Measurements from ENCODE around the gene CGN.

CGN gene

GRCh38 chr1:151512326-151512725 is 1.1 kb downstream of the CGN start:
- Histone ChIP-seq H2BK15ac (ENCODE audit: low read depth, poor library complexity, severe bottlenecking) (no peak overlapping the region), H3K4me3 (ENCODE audit: insufficient read depth in 1 of 2, low read depth in 1 of 2, low read length in 2 of 2) (no peak overlapping the region), H2BK120ac (ENCODE audit: low read depth, low read length) (no peak overlapping the region), H2AK5ac (ENCODE audit: low read length, severe bottlenecking) (no peak overlapping the region), H3K9me3 (ENCODE audit: control insufficient read depth, low read length) (no peaks in the 10 kb centered on the region), H3K27ac (ENCODE audit: low read length, poor library complexity, severe bottlenecking) (no peak overlapping the region), H4K8ac (ENCODE audit: low read length) (no peak overlapping the region), H3K14ac (ENCODE audit: low read length in 2 of 2) (no peak overlapping the region), H4K91ac (ENCODE audit: low read length) (no peak overlapping the region), H3K9ac (ENCODE audit: low read length) (no peak overlapping the region), H3K4ac (ENCODE audit: low read depth in 1 of 2, low read length in 2 of 2) (no peak overlapping the region), H3K79me1 (replicated peaks; ENCODE audit: low read length, poor library complexity, severe bottlenecking) (no peaks in the 10 kb centered on the region), H2BK12ac (ENCODE audit: low read length in 2 of 2) (no peak overlapping the region), H3K4me2 (ENCODE audit: low read length, poor library complexity, severe bottlenecking) (no peak overlapping the region), H2AFZ (ENCODE audit: low read depth, low read length) (no peak overlapping the region), H3K36me3 (ENCODE audit: control insufficient read depth in 1 of 2, insufficient read depth in 2 of 2, low read depth in 1 of 2, low read length in 2 of 2) (no peaks in the 10 kb centered on the region), H2BK5ac (ENCODE audit: low read depth, low read length, poor library complexity, severe bottlenecking) (no peak overlapping the region), H3K18ac (ENCODE audit: low read depth in 1 of 2, low read length in 2 of 2) (no peak overlapping the region), H3K23ac (ENCODE audit: low read length in 2 of 2) (no peak overlapping the region), H3K4me1 (ENCODE audit: control insufficient read depth, insufficient read depth, low read depth, low read length) (peaks cover 26% of the 10 kb centered on the region), H3K27me3 (ENCODE audit: control insufficient read depth in 1 of 2, insufficient read depth in 1 of 2, low read length in 2 of 2) (peaks cover 11 to 66% of the 10 kb centered on the region in 2 experiments)
- 51% methylated on average over 4 of the region's 4 CpGs for WGBS
- DNase-seq, result no peak

- Histone ChIP-seq H3K9ac (ENCODE audit: low read length) (no peak overlapping the region), H2AK5ac (ENCODE audit: low read length, severe bottlenecking) (peak overlapping the region; percentile 40), H4K8ac (ENCODE audit: low read length) (no peak overlapping the region), H3K79me1 (replicated peaks; ENCODE audit: low read length, poor library complexity, severe bottlenecking) (no peaks in the 10 kb centered on the region), H3K27ac (ENCODE audit: low read length, poor library complexity, severe bottlenecking) (no peak overlapping the region), H3K4me1 (ENCODE audit: control insufficient read depth, insufficient read depth, low read depth, low read length) (peaks cover 26% of the 10 kb centered on the region), H2BK120ac (ENCODE audit: low read depth, low read length) (no peak overlapping the region), H3K4me3 (ENCODE audit: insufficient read depth in 1 of 2, low read depth in 1 of 2, low read length in 2 of 2) (no peak overlapping the region), H2AFZ (ENCODE audit: low read depth, low read length) (no peak overlapping the region), H3K18ac (ENCODE audit: low read depth in 1 of 2, low read length in 2 of 2) (no peak overlapping the region), H2BK12ac (ENCODE audit: low read length in 2 of 2) (no peak overlapping the region), H2BK5ac (ENCODE audit: low read depth, low read length, poor library complexity, severe bottlenecking) (no peak overlapping the region), H3K14ac (ENCODE audit: low read length in 2 of 2) (no peak overlapping the region), H4K91ac (ENCODE audit: low read length) (no peak overlapping the region), H3K36me3 (ENCODE audit: control insufficient read depth in 1 of 2, insufficient read depth in 2 of 2, low read depth in 1 of 2, low read length in 2 of 2) (no peaks in the 10 kb centered on the region), H3K4ac (ENCODE audit: low read depth in 1 of 2, low read length in 2 of 2) (no peak overlapping the region), H3K27me3 (ENCODE audit: control insufficient read depth in 1 of 2, insufficient read depth in 1 of 2, low read length in 2 of 2) (peaks cover 11 to 65% of the 10 kb centered on the region in 2 experiments), H3K9me3 (ENCODE audit: control insufficient read depth, low read length) (no peaks in the 10 kb centered on the region), H3K23ac (ENCODE audit: low read length in 2 of 2) (no peak overlapping the region), H2BK15ac (ENCODE audit: low read depth, poor library complexity, severe bottlenecking) (no peak overlapping the region), H3K4me2 (ENCODE audit: low read length, poor library complexity, severe bottlenecking) (no peak overlapping the region)
- DNase-seq, result no peak
- WGBS, result 27% methylated on average over 8 of the region's 8 CpGs
Measured at GRCh38 chr1:151512801-151513625, 1.8 kb downstream of the CGN start.

DNA sequence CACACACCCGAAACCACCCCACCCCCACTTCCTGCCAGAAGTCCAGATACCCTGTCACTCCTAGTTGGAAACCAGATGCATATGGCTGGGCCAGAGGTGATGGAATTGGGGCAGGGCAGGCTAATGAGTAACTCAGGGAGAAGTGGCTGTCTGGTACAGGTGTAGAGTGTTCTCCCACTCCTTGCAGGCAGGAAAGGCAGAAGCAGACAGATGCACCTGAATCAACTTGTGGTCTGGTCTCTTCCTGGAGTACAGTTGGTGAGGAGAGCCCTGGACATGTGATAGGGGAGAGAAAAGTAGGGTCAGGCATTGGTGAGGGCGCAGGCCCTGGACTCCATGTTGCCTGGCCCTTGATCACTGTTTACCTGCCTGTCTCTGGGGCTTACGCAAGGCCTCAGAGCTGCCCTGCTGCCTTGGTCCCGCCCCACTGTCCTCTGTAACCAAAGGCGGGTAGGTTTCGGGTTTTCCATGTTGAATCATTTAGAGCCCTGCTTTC is 2.5 kb downstream of the CGN start:
- Histone ChIP-seq H3K4me1 (ENCODE audit: control insufficient read depth, insufficient read depth, low read depth, low read length) (peaks cover 26% of the 10 kb centered on the region), H3K27me3 (ENCODE audit: control insufficient read depth in 1 of 2, insufficient read depth in 1 of 2, low read length in 2 of 2) (peaks cover 11 to 65% of the 10 kb centered on the region in 2 experiments), H3K23ac (ENCODE audit: low read length in 2 of 2) (no peak overlapping the region), H3K4me2 (ENCODE audit: low read length, poor library complexity, severe bottlenecking) (no peak overlapping the region), H2BK120ac (ENCODE audit: low read depth, low read length) (no peak overlapping the region), H3K79me1 (replicated peaks; ENCODE audit: low read length, poor library complexity, severe bottlenecking) (no peaks in the 10 kb centered on the region), H3K4ac (ENCODE audit: low read depth in 1 of 2, low read length in 2 of 2) (no peak overlapping the region), H4K91ac (ENCODE audit: low read length) (no peak overlapping the region), H2BK12ac (ENCODE audit: low read length in 2 of 2) (no peak overlapping the region), H3K9me3 (ENCODE audit: control insufficient read depth, low read length) (no peaks in the 10 kb centered on the region), H2BK15ac (ENCODE audit: low read depth, poor library complexity, severe bottlenecking) (no peak overlapping the region), H3K4me3 (ENCODE audit: insufficient read depth in 1 of 2, low read depth in 1 of 2, low read length in 2 of 2) (no peak overlapping the region), H3K36me3 (ENCODE audit: control insufficient read depth in 1 of 2, insufficient read depth in 2 of 2, low read depth in 1 of 2, low read length in 2 of 2) (no peaks in the 10 kb centered on the region), H2AFZ (ENCODE audit: low read depth, low read length) (no peak overlapping the region), H3K9ac (ENCODE audit: low read length) (no peak overlapping the region), H3K27ac (ENCODE audit: low read length, poor library complexity, severe bottlenecking) (no peak overlapping the region), H2AK5ac (ENCODE audit: low read length, severe bottlenecking) (no peak overlapping the region), H4K8ac (ENCODE audit: low read length) (no peak overlapping the region), H3K18ac (ENCODE audit: low read depth in 1 of 2, low read length in 2 of 2) (no peak overlapping the region), H2BK5ac (ENCODE audit: low read depth, low read length, poor library complexity, severe bottlenecking) (no peak overlapping the region), H3K14ac (ENCODE audit: low read length in 2 of 2) (no peak overlapping the region)
- WGBS, result 77% methylated on average over 5 of the region's 6 CpGs
- DNase-seq, result no peak

DNA sequence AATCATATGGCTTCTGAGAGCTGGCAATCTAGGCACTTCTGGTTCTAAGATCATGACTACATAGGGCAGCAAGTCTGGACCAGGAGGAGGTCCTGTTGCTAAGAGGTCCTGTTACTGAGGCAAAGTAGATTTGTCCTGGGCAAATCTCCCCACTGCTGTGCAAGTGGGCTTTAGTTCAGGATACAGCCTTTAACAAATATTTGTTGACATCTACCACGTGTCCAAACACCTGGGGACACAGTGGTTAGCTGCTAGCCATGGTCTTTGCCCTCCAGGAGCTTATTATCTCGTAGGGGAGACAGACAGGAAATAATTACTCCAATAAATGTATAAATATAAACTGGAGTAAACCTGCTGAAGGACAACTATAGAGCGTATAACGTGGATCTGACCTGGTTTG is 3.2 kb downstream of the CGN start:
- H2AK5ac ChIP-seq (ENCODE audit: low read length, severe bottlenecking), result no peak overlapping the region
- H2BK12ac ChIP-seq (ENCODE audit: low read length in 2 of 2), result no peak overlapping the region
- no peak overlapping the region for H4K91ac ChIP-seq (ENCODE audit: low read length)
- DNase-seq, result no peak
- no peak overlapping the region for H3K27ac ChIP-seq (ENCODE audit: low read length, poor library complexity, severe bottlenecking)
- H3K9me3 ChIP-seq (ENCODE audit: control insufficient read depth, low read length), result no peaks in the 10 kb centered on the region
- peaks cover 26% of the 10 kb centered on the region for H3K4me1 ChIP-seq (ENCODE audit: control insufficient read depth, insufficient read depth, low read depth, low read length)
- H3K4ac ChIP-seq (ENCODE audit: low read depth in 1 of 2, low read length in 2 of 2), result no peak overlapping the region
- no peak overlapping the region for H3K9ac ChIP-seq (ENCODE audit: low read length)
- no peaks in the 10 kb centered on the region for H3K36me3 ChIP-seq (ENCODE audit: control insufficient read depth in 1 of 2, insufficient read depth in 2 of 2, low read depth in 1 of 2, low read length in 2 of 2)
- H3K23ac ChIP-seq (ENCODE audit: low read length in 2 of 2), result no peak overlapping the region
- 97% methylated on average over 3 of the region's 4 CpGs for WGBS
- no peak overlapping the region for H2BK5ac ChIP-seq (ENCODE audit: low read depth, low read length, poor library complexity, severe bottlenecking)
- no peak overlapping the region for H3K14ac ChIP-seq (ENCODE audit: low read length in 2 of 2)
- no peak overlapping the region for H4K8ac ChIP-seq (ENCODE audit: low read length)
- no peaks in the 10 kb centered on the region for H3K79me1 ChIP-seq (replicated peaks; ENCODE audit: low read length, poor library complexity, severe bottlenecking)
- no peak overlapping the region for H3K4me3 ChIP-seq (ENCODE audit: insufficient read depth in 1 of 2, low read depth in 1 of 2, low read length in 2 of 2)
- peaks cover 11 to 63% of the 10 kb centered on the region in 2 experiments for H3K27me3 ChIP-seq (ENCODE audit: control insufficient read depth in 1 of 2, insufficient read depth in 1 of 2, low read length in 2 of 2)
- H2BK15ac ChIP-seq (ENCODE audit: low read depth, poor library complexity, severe bottlenecking), result no peak overlapping the region
- no peak overlapping the region for H3K4me2 ChIP-seq (ENCODE audit: low read length, poor library complexity, severe bottlenecking)
- H3K18ac ChIP-seq (ENCODE audit: low read depth in 1 of 2, low read length in 2 of 2), result no peak overlapping the region
- H2BK120ac ChIP-seq (ENCODE audit: low read depth, low read length), result no peak overlapping the region
- H2AFZ ChIP-seq (ENCODE audit: low read depth, low read length), result no peak overlapping the region

All from mesenchymal stem cell (in vitro differentiated cells and primary cell).